ENCODE results near the gene NRTN.
A peak's percentile ranks its signal among the peaks of the same experiment; 100 is the strongest.
"Not testable (repeated sequence)": the region's sequence is repeated elsewhere in the genome, so short reads cannot be mapped to it uniquely, and the experiment has no call there.

The NRTN gene

GRCh38 chr19:5838353-5839064, 33.6 kb downstream of the NRTN start:
- DNase-seq (ENCODE audit: low read depth) = no peak

- DNase-seq (ENCODE audit: low read depth) = no peak
These were observed 34.5 kb downstream of the NRTN start, which contains the start of gene FUT6 for GRCh38 chr19:5839065-5840017. FUT6 (minus strand) TSS chr19:5839702; CDS start chr19:5832567, 7,135 bp downstream.

GRCh38 chr19:5841735-5842111, 36.9 kb downstream of the NRTN start:
- DNase-seq (ENCODE audit: low read depth) = not testable (repeated sequence)

- DNase-seq (ENCODE audit: low read depth) = no peak
These were observed 38.5 kb downstream of the NRTN start for GRCh38 chr19:5843295-5843927.

GRCh38 chr19:5844456-5845433, 39.9 kb downstream of the NRTN start:
- no peak for DNase-seq (ENCODE audit: low read depth)

- DNase-seq (ENCODE audit: low read depth) = not testable (repeated sequence)
These were observed 43.0 kb downstream of the NRTN start for GRCh38 chr19:5847846-5848245.

GRCh38 chr19:5848621-5849020, 43.8 kb downstream of the NRTN start:
- DNase-seq (ENCODE audit: low read depth) = not testable (repeated sequence)

GRCh38 chr19:5850189-5850588, 45.3 kb downstream of the NRTN start:
- DNase-seq (ENCODE audit: low read depth) = no peak

GRCh38 chr19:5850743-5851293, 46.0 kb downstream of the NRTN start:
- DNase-seq (ENCODE audit: low read depth) = peak; percentile 47

- DNase-seq (ENCODE audit: low read depth) = no peak
These were observed 46.4 kb downstream of the NRTN start, which contains the start of gene FUT3 for GRCh38 chr19:5851302-5851701. FUT3 (minus strand) TSS chr19:5851449.

GRCh38 chr19:5854121-5854520, 49.3 kb downstream of the NRTN start:
- DNase-seq (ENCODE audit: low read depth) = peak; percentile 2

GRCh38 chr19:5855151-5855550, 50.3 kb downstream of the NRTN start:
- DNase-seq (ENCODE audit: low read depth) = not testable (repeated sequence)

GRCh38 chr19:5857203-5858081, 52.6 kb downstream of the NRTN start:
- DNase-seq (ENCODE audit: low read depth) = no peak

- DNase-seq (ENCODE audit: low read depth) = no peak
These were observed 58.3 kb downstream of the NRTN start for GRCh38 chr19:5863030-5863665.

GRCh38 chr19:5864013-5864720, 59.3 kb downstream of the NRTN start:
- DNase-seq (ENCODE audit: low read depth) = no peak

GRCh38 chr19:5864725-5865486, 60.0 kb downstream of the NRTN start:
- no peak for DNase-seq (ENCODE audit: low read depth)

GRCh38 chr19:5865772-5866171, 60.9 kb downstream of the NRTN start:
- no peak for DNase-seq (ENCODE audit: low read depth)

All from stromal cell of bone marrow (primary cell).